ENCODE data around the gene SAMM50. TPM values are rescaled to one million over a fixed set of nuclear protein-coding genes. Genes with fewer than 3 reads are reported as not detected.

SAMM50 gene
- 10 to 100 TPM; 25.1 to 35.5 (median 32.0) TPM for total RNA-seq
- 10 to 100 TPM; 17.8 to 23.7 (median 23.6) TPM for polyA plus RNA-seq
- long read RNA-seq, donor 1, transcript SAMM50-201 (15 exons, 1,717 nt), result major isoform, 22 of 23 reads
- long read RNA-seq, donor 1, partial matches to known transcripts, result 0 of 23 reads
- long read RNA-seq, donor 1, other reads (novel, unspliced or antisense), result 0 of 23 reads
- long read RNA-seq, donor 2, transcript SAMM50-201 (15 exons, 1,717 nt), result major isoform, 18 of 18 reads
- long read RNA-seq, donor 2, partial matches to known transcripts, result 0 of 18 reads
- long read RNA-seq, donor 2, other reads (novel, unspliced or antisense), result 0 of 18 reads

GRCh38 chr22:43955040-43955882, at the start of gene SAMM50:
Gene SAMM50, plus strand, starts transcription at chr22:43955442. Its CDS starts 136 bp downstream, at chr22:43955578.
- peak within 1 kb of the TSS; percentile 82 to 93 (median 87) for H3K27ac ChIP-seq
- H3K4me1 ChIP-seq, result peaks cover 15 to 40% (median 33%) of the 10 kb centered on the region in 6 donors
- H3K4me3 ChIP-seq, result peak within 1 kb of the TSS; percentile 73 to 99 (median 96)
- H3K27me3 ChIP-seq (replicated peaks in 1 of 7), result peaks cover 0 to 12% (median 0%) of the 10 kb centered on the region in 7 donors
- TF ChIP-seq CTCF (IDR thresholded peaks at IDR 0.05 in 8 of 11, conservative IDR thresholded peaks at IDR 0.05 in 3 of 11), result no peak
- peak; percentile 97 to 98 (median 97) for TF ChIP-seq POLR2AphosphoS5 (IDR thresholded peaks at IDR 0.05)
- peak in 1 of 3 donors; percentile 46 for TF ChIP-seq POLR2A (IDR thresholded peaks at IDR 0.05)
- peaks cover 0 to 11% (median 0%) of the 10 kb centered on the region in 6 donors for H3K36me3 ChIP-seq
- no peaks in the 10 kb centered on the region for H3K9me3 ChIP-seq
- peak; percentile 97 for DNase-seq
- WGBS, 5 donors, result 0 to 1% (median 0%) methylated on average over 30 to 74 of the region's 74 CpGs
- intact Hi-C loops (cut with DNase I; ENCODE audit: low total_unique reads), result no loop called here

- Histone ChIP-seq H3K9me3 (no peaks in the 10 kb centered on the region), H3K27me3 (replicated peaks in 1 of 7) (peaks cover 0 to 77% (median 0%) of the 10 kb centered on the region in 7 donors), H3K4me3 (no peak overlapping the region), H3K36me3 (no peaks in the 10 kb centered on the region), H3K27ac (no peak overlapping the region), H3K4me1 (no peaks in the 10 kb centered on the region)
- TF ChIP-seq POLR2A (IDR thresholded peaks at IDR 0.05) (no peak), POLR2AphosphoS5 (IDR thresholded peaks at IDR 0.05) (no peak), CTCF (IDR thresholded peaks at IDR 0.05 in 8 of 11, conservative IDR thresholded peaks at IDR 0.05 in 3 of 11) (no peak)
- WGBS, 5 donors, result 51 to 71% (median 56%) methylated on average over 7 of the region's 7 CpGs
- intact Hi-C loops (cut with DNase I; ENCODE audit: low total_unique reads), result no loop called here
- DNase-seq, result no peak
Measured at GRCh38 chr22:43905681-43906080, 49.6 kb upstream of the SAMM50 start.

GRCh38 chr22:43909708-43910107, 45.5 kb upstream of the SAMM50 start:
- Histone ChIP-seq H3K27ac (no peak overlapping the region), H3K36me3 (no peaks in the 10 kb centered on the region), H3K4me3 (no peak overlapping the region), H3K4me1 (no peaks in the 10 kb centered on the region), H3K9me3 (no peaks in the 10 kb centered on the region), H3K27me3 (replicated peaks in 1 of 7) (peaks cover 0 to 65% (median 0%) of the 10 kb centered on the region in 7 donors)
- no peak for TF ChIP-seq POLR2AphosphoS5 (IDR thresholded peaks at IDR 0.05)
- no peak for TF ChIP-seq POLR2A (IDR thresholded peaks at IDR 0.05)
- no peak for TF ChIP-seq CTCF (IDR thresholded peaks at IDR 0.05 in 8 of 11, conservative IDR thresholded peaks at IDR 0.05 in 3 of 11)
- no peak for DNase-seq
- 56 to 74% (median 69%) methylated on average over 1 of the region's 1 CpG for WGBS, 5 donors
- intact Hi-C loops (cut with DNase I; ENCODE audit: low total_unique reads), result no loop called here
